ENCODE measurements around the gene CENPP.

CENPP gene

DNA sequence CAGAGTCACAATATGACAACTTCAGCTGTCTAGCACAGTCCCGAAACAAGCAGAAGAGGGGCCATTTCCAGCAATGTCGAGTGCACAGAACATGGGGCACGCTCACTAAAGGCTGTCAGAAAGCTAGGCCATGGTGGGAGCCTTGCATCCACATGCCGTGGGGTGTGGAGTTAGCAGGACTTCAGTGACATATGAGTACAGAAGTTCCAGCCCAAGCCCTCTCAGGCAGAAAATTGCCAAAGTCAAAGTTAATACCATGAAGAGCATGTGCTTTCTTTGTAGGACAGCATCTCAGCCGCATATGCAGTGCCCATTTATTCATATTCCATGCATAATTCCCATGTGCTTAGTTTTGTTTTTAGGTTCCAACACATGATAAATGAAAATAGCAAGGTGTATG is 183.3 kb downstream of the CENPP start:
- ChIA-PET CTCF (no interaction called here), POLR2A (no interaction called here)
- TF ChIP-seq ARNT (IDR thresholded peaks at IDR 0.05) = no peak
- TF ChIP-seq L3MBTL2 (conservative IDR thresholded peaks at IDR 0.05) = no peak
- TF ChIP-seq ELF4 (IDR thresholded peaks at IDR 0.05) = no peak
- TF ChIP-seq ZNF384 (IDR thresholded peaks at IDR 0.05) = no peak
- TF ChIP-seq SP1 (IDR thresholded peaks at IDR 0.05) = no peak
- no peak for TF ChIP-seq SUZ12 (IDR thresholded peaks at IDR 0.05)
- TF ChIP-seq FOXA1 (IDR thresholded peaks at IDR 0.05) = no peak
- TF ChIP-seq NFRKB (IDR thresholded peaks at IDR 0.05) = no peak
- TF ChIP-seq FOXM1 (IDR thresholded peaks at IDR 0.05; ENCODE audit: borderline replicate concordance) = no peak
- no peak for TF ChIP-seq BHLHE40 (IDR thresholded peaks at IDR 0.05; ENCODE audit: borderline replicate concordance)
- no peak for TF ChIP-seq FOXK2 (IDR thresholded peaks at IDR 0.05)
- no peak for TF ChIP-seq TARDBP (IDR thresholded peaks at IDR 0.05)
- TF ChIP-seq, protein P1, sequence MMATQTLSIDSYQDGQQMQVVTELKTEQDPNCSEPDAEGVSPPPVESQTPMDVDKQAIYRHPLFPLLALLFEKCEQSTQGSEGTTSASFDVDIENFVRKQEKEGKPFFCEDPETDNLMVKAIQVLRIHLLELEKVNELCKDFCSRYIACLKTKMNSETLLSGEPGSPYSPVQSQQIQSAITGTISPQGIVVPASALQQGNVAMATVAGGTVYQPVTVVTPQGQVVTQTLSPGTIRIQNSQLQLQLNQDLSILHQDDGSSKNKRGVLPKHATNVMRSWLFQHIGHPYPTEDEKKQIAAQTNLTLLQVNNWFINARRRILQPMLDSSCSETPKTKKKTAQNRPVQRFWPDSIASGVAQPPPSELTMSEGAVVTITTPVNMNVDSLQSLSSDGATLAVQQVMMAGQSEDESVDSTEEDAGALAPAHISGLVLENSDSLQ (IDR thresholded peaks at IDR 0.05) = no peak
- TF ChIP-seq CTBP1 (IDR thresholded peaks at IDR 0.05; ENCODE audit: borderline replicate concordance) = no peak
- TF ChIP-seq LEF1 (IDR thresholded peaks at IDR 0.05; ENCODE audit: borderline replicate concordance) = no peak
- no peak for TF ChIP-seq HDGF (IDR thresholded peaks at IDR 0.05; ENCODE audit: borderline replicate concordance)
- no peak for DNase-seq (ENCODE audit: extremely low spot score)

DNA sequence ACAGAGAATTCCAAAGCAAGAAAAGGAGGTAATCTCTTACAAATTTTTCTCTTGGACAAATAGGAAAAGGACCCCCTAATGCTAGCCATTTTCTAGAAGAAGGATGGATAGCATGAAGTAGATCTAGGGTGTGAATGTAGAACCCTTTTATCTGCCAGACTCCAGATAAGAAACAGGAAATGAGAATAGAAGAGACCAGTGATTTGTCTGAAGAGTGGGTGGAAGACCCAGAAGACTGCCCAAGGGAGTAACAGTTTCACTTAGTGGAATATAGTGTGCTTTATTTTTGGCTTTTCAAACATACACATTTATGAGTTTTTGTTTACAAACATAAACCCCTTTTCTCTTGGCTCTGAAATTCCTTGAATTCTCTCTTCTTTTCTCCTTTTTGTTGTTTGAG is 185.0 kb downstream of the CENPP start:
- CTCF ChIA-PET = no interaction called here
- TF ChIP-seq CTBP1 (IDR thresholded peaks at IDR 0.05; ENCODE audit: borderline replicate concordance) (no peak), SP1 (IDR thresholded peaks at IDR 0.05) (no peak), ZNF384 (IDR thresholded peaks at IDR 0.05) (no peak), ELF4 (IDR thresholded peaks at IDR 0.05) (no peak), TARDBP (IDR thresholded peaks at IDR 0.05) (no peak)
- no peak for DNase-seq (ENCODE audit: extremely low spot score)
- POLR2A ChIA-PET = no interaction called here

DNA sequence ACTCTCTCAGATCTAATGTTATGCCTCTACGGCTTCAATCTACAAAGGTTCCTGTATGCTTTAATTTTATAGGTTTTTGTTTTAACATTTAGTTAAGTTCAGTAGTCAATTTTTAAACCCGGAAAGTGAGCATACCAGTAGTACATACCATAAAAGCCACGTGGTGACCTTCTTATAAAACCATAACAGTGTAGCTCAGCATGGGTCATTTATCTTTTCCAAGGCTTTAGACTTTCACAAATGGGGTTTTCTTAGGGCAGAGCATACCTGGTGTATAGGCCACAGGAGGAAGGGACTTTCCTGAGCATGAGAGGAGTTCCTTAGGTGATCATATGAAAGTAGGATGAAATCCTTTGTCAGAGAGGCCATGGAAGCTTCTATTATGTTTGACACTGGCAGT is 186.9 kb downstream of the CENPP start:
- POLR2A ChIA-PET = no interaction called here
- CTCF ChIA-PET = no interaction called here
- no peak for DNase-seq (ENCODE audit: extremely low spot score)
- no peak for TF ChIP-seq L3MBTL2 (conservative IDR thresholded peaks at IDR 0.05)
- TF ChIP-seq HDGF (IDR thresholded peaks at IDR 0.05; ENCODE audit: borderline replicate concordance) = no peak
- TF ChIP-seq, protein P1 (IDR thresholded peaks at IDR 0.05) = no peak
- no peak for TF ChIP-seq CTBP1 (IDR thresholded peaks at IDR 0.05; ENCODE audit: borderline replicate concordance)
- TF ChIP-seq FOXM1 (IDR thresholded peaks at IDR 0.05; ENCODE audit: borderline replicate concordance) = no peak
- TF ChIP-seq TARDBP (IDR thresholded peaks at IDR 0.05) = no peak
- TF ChIP-seq FOXK2 (IDR thresholded peaks at IDR 0.05) = no peak
- TF ChIP-seq LEF1 (IDR thresholded peaks at IDR 0.05; ENCODE audit: borderline replicate concordance) = no peak

DNA sequence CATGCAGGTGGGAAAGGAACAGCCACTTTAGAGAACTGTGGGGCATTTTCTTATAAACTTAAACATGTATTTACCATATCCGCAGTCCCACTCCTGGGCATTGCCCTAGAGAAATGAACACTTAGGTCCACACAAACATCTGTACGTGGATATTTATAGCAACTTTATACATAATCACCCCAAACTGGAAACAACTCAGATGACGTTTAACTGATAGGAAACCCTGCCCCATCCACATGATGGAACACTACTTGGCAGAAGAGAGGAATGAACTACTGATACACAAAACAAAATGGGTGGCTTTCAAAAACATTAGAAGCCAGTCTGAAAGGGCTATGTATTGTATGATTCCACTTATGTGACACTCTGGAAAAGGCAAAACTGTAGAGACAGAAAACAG is 187.6 kb downstream of the CENPP start:
- no peak for DNase-seq (ENCODE audit: extremely low spot score)
- TF ChIP-seq ARNT (IDR thresholded peaks at IDR 0.05) (no peak), SUZ12 (IDR thresholded peaks at IDR 0.05) (no peak), TARDBP (IDR thresholded peaks at IDR 0.05) (no peak), FOXK2 (IDR thresholded peaks at IDR 0.05) (no peak), NFRKB (IDR thresholded peaks at IDR 0.05) (no peak), HDGF (IDR thresholded peaks at IDR 0.05; ENCODE audit: borderline replicate concordance) (no peak), LEF1 (IDR thresholded peaks at IDR 0.05; ENCODE audit: borderline replicate concordance) (no peak), CTBP1 (IDR thresholded peaks at IDR 0.05; ENCODE audit: borderline replicate concordance) (no peak)
- ChIA-PET POLR2A (no interaction called here), CTCF (no interaction called here)

DNA sequence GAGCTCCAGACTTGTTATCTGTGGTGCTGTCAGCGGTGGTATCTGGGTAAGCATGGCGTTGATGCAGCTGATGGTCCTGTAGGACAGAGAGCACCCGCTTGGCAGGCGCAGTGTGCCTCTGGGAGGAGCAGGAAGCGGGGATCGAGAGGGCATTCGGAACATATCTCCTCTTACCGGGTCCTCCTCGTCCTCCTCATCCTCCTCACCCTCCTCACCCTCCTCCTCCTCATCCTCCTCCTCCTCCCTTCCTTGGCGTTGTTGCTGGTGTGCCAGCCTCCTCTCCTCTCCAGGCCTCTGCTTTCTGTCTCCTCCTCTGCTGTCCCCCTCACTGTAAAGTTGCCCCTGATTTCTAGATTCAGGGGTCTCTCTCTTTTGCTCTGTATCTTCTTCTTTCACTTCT is 188.9 kb downstream of the CENPP start:
- ChIA-PET CTCF (no interaction called here), POLR2A (no interaction called here)
- DNase-seq (ENCODE audit: extremely low spot score) = no peak
- TF ChIP-seq HDGF (IDR thresholded peaks at IDR 0.05; ENCODE audit: borderline replicate concordance) (no peak), L3MBTL2 (conservative IDR thresholded peaks at IDR 0.05) (no peak), ARNT (IDR thresholded peaks at IDR 0.05) (no peak), ELF4 (IDR thresholded peaks at IDR 0.05) (no peak), FOXK2 (IDR thresholded peaks at IDR 0.05) (no peak), FOXA1 (IDR thresholded peaks at IDR 0.05) (no peak), LEF1 (IDR thresholded peaks at IDR 0.05; ENCODE audit: borderline replicate concordance) (no peak), FOXM1 (IDR thresholded peaks at IDR 0.05; ENCODE audit: borderline replicate concordance) (no peak), SP1 (IDR thresholded peaks at IDR 0.05) (no peak), NFRKB (IDR thresholded peaks at IDR 0.05) (no peak), CTBP1 (IDR thresholded peaks at IDR 0.05; ENCODE audit: borderline replicate concordance) (no peak)
- TF ChIP-seq, protein P1 (IDR thresholded peaks at IDR 0.05) = no peak

DNA sequence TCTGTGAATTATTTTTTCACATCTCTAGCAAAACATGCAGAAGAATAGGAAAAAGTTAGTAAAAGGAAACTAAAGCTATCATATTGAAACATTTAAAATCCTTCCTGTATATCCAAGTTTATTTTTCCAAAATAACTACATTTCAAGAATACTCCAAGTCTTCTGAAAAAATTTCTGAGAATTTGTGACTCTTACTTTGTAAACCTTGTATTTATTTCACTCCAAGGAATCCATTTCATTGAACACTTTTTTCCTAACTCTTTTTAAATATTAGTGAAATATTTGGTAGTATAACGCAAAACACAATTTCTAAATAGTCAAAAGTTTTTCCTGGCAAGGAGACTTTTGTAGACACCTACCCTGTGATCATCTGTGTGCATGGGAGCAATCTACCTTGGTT is 190.8 kb downstream of the CENPP start:
- CTCF ChIA-PET = no interaction called here
- no peak for DNase-seq (ENCODE audit: extremely low spot score)
- POLR2A ChIA-PET = no interaction called here
- TF ChIP-seq SUZ12 (IDR thresholded peaks at IDR 0.05) (no peak), BHLHE40 (IDR thresholded peaks at IDR 0.05; ENCODE audit: borderline replicate concordance) (no peak), HDGF (IDR thresholded peaks at IDR 0.05; ENCODE audit: borderline replicate concordance) (no peak), ZNF384 (IDR thresholded peaks at IDR 0.05) (no peak), FOXK2 (IDR thresholded peaks at IDR 0.05) (no peak), TARDBP (IDR thresholded peaks at IDR 0.05) (no peak), LEF1 (IDR thresholded peaks at IDR 0.05; ENCODE audit: borderline replicate concordance) (no peak), ELF4 (IDR thresholded peaks at IDR 0.05) (no peak), FOXA1 (IDR thresholded peaks at IDR 0.05) (no peak), FOXM1 (IDR thresholded peaks at IDR 0.05; ENCODE audit: borderline replicate concordance) (no peak), CTBP1 (IDR thresholded peaks at IDR 0.05; ENCODE audit: borderline replicate concordance) (no peak)

DNA sequence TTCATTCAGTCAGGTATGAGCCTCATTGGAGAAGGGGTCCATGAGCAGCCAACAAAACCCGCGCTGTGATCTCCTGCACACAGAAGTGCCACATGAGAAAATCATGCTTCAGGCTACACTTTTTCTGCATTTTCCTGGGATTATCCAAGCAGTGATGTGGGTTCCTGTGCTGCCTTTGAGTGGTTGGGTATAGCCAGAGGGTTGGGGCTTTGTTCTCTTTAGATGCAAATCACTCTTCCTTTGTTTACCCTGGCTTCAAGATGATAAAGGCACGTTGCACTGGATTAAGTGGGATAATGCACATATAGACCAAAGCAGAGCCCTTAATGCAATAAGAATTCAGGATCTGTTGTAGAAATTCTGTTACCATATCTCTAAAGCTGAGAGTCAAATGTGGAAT is 191.3 kb downstream of the CENPP start:
- ChIA-PET CTCF (no interaction called here), POLR2A (no interaction called here)
- no peak for TF ChIP-seq HDGF (IDR thresholded peaks at IDR 0.05; ENCODE audit: borderline replicate concordance)
- TF ChIP-seq SUZ12 (IDR thresholded peaks at IDR 0.05) = no peak
- no peak for TF ChIP-seq FOXM1 (IDR thresholded peaks at IDR 0.05; ENCODE audit: borderline replicate concordance)
- no peak for TF ChIP-seq SP1 (IDR thresholded peaks at IDR 0.05)
- TF ChIP-seq ZNF384 (IDR thresholded peaks at IDR 0.05) = no peak
- no peak for TF ChIP-seq LEF1 (IDR thresholded peaks at IDR 0.05; ENCODE audit: borderline replicate concordance)
- TF ChIP-seq FOXK2 (IDR thresholded peaks at IDR 0.05) = no peak
- no peak for TF ChIP-seq TARDBP (IDR thresholded peaks at IDR 0.05)
- TF ChIP-seq ARNT (IDR thresholded peaks at IDR 0.05) = no peak
- TF ChIP-seq FOXA1 (IDR thresholded peaks at IDR 0.05) = no peak
- TF ChIP-seq, protein P1 (IDR thresholded peaks at IDR 0.05) = no peak
- TF ChIP-seq CTBP1 (IDR thresholded peaks at IDR 0.05; ENCODE audit: borderline replicate concordance) = no peak
- TF ChIP-seq L3MBTL2 (conservative IDR thresholded peaks at IDR 0.05) = no peak
- no peak for TF ChIP-seq BHLHE40 (IDR thresholded peaks at IDR 0.05; ENCODE audit: borderline replicate concordance)
- no peak for TF ChIP-seq ELF4 (IDR thresholded peaks at IDR 0.05)
- TF ChIP-seq NFRKB (IDR thresholded peaks at IDR 0.05) = no peak
- no peak for DNase-seq (ENCODE audit: extremely low spot score)
